ENCODE measurements around the gene CCT4.
"Not testable (repeated sequence)": the region's sequence is repeated elsewhere in the genome, so short reads cannot be mapped to it uniquely, and the experiment has no call there.

Gene CCT4, protein sequence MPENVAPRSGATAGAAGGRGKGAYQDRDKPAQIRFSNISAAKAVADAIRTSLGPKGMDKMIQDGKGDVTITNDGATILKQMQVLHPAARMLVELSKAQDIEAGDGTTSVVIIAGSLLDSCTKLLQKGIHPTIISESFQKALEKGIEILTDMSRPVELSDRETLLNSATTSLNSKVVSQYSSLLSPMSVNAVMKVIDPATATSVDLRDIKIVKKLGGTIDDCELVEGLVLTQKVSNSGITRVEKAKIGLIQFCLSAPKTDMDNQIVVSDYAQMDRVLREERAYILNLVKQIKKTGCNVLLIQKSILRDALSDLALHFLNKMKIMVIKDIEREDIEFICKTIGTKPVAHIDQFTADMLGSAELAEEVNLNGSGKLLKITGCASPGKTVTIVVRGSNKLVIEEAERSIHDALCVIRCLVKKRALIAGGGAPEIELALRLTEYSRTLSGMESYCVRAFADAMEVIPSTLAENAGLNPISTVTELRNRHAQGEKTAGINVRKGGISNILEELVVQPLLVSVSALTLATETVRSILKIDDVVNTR

DNA sequence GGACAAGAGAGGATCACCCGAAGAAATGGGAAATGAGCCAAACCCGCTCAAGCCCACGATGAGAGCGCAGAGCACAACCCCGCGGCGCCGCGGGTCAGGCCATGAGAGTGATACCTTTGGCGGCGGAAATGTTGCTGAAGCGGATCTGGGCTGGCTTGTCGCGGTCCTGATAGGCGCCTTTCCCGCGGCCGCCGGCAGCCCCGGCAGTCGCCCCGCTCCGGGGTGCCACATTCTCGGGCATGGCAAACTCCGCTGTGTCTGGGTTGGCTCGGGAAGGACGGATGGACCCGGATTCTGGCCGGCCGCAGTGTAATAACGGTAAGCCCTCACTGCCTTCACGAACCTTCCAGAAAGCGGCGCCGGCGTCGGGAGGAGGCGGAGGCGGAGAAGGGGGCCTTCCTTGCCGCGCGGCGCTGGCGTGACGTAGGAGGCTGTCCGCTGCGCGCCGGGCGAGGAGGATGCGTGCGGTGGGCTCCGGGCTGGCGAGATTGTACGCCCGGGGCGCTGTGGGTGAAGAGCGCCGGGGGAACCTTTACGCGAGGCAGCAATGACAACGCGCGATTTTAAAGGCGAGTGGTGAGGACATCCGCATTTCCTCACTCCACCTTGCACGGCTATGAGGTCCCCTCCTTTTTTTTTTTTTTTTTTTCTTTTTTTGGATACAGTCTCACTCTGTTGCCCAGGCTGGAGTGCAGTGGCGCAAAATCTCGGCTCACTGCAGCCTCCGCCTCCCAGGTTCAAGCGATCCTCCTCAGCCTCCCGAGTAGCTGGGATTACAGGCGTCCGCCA, at the start of gene CCT4:
Gene CCT4 (minus strand): TSS at position 390 of the 789 bp plus-strand sequence. CDS start 149 bp downstream, at position 241.
- peak; percentile 83 for DNase-seq

DNA sequence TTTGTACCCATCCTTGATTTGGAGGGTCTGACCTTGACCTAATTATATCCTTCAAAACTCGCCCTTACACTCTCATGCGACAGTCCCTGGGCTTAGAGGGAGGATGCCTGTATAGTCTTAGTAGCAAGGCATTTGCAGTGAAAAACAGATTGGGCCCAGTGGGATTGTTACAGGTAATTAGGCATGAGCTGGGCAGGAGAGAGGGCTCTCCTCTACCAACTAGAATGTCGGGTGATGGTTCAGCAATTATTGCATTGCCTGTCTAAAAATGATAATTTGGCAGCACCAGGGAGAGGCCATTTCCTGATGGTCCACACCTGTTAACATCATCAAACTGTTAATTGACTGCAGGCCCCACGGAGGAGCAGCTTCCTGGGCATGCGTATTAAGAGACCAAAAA, 49.4 kb upstream of the CCT4 start:
- no peak for DNase-seq

DNA sequence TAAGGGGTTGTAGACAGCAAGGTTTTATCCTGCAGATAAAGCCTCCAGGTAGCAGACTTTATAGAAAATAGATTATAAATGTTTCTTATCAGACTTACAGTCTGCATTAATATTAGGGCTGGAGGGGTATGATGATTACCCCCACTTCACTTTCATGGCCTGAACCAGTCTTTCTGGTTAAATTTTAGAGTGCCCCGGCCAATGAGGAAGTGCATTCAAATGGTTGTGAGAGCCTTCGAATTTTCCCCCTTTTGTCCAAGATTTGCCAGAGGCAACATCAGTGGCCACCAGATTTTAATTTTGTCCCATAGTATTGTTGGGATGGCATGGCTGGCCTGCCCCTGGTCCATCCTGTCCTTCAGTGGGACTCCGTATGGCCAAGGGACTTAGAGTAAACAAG, 48.6 kb upstream of the CCT4 start:
- DNase-seq, result no peak

DNA sequence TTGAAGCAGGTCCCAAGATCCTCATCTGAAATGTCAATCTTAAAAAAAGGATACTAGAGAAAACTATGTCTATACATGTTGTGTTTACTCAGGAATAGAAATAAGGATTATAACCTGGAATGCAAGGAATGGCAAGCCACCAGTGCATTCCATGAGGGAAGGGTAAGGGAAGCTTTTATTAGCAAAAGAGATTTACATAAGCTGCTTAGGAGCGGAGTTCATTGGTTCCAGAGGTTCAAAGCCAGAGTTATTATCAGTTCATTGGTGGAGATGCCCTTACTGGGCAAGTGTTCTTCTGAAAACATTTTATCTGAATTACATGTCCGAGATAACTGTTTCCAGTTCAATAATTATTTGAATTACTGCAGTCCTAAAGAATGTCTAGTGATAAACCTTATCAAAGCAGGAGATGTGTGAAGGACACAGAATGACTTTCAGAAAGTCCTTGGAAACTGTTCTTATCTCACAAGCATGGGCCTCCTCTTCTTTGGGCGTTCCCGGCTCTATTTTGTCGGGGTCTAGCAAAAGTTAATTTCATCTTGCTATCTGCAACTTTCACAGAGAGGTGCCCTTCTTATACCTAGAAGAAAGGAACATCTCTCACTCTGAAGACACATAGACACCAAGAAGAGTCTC, 40.5 kb upstream of the CCT4 start:
- peak; percentile 6 for DNase-seq

DNA sequence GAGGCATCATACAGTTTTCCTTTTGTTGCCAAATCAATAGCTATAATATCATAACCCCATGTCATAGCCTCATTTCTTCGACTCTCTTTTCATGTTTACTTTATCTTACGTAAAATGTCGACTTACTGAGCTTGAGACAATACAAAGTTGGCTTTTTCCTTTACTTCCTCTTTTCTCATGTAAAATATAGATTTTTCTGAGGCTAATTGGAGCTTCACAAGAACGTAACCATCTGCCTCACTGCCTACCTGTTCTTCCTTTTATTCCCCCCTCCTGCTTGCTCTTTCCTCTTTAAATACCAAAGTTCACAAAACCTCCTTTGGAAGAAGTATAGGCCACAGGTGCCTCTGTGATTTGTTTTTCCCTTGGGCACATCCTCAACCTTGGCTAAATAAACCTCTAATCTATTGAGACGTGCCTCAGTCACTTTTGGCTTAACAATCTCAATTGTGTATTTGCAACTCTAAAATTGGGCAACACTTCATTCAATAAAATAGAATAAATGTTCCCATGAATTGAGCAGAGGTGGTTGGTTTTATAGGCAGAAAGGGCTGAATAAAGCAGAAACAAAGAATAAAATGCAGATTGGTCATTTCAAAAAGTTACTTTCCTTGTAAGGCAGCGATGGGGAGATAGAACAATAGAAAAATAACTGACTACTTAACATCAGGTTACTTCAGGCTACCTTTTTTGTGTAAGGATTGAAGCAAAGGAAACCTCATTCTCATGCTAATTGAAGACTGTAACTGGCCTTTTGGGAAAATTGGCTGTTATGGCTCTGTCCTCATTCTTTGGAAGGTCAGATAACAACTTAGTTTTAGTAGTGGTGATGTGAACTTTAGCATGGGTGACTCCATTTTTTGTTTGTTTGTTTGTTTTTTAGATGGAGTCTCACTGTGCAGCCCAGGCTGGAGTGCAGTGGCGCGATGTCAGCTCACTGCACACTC, 38.3 kb upstream of the CCT4 start:
- DNase-seq, result no peak

DNA sequence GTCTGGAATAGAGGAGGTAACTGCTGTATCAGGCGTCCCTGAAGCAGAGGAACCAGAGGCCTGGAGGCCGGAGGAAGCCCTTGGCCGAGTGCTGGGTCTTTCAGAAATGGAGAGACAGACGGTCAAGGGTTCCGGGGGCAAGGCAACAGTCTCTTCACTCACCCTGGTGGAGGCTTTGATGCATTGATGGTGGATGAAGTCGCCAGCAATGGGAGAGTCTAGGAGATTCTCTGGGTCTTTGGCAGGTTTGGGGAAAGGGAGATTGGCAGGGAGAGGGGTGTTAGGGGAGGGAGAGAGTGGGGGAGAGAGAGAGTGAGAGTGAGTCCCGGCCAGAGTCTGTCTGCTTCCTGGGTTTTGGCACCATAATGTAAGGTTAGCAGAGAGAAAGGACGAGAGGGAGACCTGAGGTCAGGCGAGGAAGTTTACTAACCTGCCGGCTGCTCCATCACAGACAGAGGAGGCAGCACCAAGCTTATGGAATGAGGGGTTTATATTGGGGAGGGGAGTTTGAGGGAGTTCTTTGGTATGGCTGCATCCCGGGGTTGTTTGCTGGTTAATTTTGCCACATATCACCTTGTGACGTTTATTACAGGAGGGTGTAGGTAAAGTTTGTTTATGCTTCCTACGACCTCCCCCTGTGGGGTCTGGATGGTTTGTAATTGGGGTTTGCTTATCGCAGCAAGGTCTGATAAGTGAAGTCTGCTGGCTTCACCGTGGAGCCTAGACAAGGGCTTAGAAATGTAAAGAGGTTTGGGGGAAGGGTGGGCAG, 36.6 kb upstream of the CCT4 start:
- no peak for DNase-seq

DNA sequence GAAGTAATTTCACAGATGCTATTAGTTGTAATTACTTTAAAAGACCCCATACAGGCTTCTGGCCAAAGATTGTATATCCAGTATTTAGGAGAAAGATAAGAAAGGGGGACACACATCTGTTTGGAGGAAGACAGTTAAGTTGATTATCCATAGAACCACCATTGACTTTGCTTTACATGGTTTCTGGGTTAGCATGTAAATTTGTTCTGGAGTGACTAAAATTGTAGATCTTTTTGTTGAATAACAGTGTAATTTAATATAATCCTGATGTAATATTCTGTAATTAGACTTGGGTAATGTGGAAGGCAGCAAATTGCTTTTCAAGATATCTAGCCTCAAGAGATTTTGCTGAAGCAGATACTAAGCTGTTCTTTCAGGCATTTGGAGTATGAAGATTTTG, 34.3 kb upstream of the CCT4 start:
- no peak for DNase-seq

DNA sequence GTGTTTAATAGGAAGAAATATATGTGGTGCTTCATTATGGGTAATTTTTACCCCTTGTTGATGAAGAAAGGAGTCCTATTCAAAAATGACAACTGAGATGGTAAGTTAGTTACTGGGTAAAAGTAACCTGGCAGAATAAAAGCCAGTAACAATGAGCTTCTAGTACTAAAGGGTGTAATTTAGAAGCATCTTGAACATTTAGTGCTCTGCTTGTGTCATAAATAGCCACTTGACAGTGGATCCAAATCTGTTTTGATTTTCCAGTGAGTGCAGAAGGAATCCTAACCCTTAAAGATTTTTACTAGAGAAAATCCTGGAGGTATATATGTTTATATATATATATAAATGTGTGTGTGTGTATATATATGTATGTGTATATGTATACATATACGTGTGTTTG, 32.1 kb upstream of the CCT4 start:
- DNase-seq, result no peak

DNA sequence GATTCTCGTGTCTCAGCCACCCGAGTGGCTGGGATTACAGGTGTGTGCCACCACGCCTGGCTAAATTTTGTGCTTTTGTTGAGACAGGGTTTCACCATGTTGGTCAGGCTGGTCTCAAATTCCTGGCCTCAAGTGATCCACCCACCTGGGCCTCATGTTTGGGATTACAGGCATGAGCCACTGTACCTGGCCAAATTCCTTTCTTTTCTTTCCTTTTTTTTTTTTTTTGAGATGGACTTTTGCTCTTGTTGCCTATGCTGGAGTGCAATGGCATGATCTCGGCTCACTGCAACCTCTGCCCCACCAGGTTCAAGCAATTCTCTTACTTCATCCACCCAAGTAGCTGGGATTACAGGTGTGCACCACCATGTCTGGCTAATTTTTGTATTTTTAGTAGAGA, 26.3 kb upstream of the CCT4 start:
- not testable (repeated sequence) for DNase-seq

DNA sequence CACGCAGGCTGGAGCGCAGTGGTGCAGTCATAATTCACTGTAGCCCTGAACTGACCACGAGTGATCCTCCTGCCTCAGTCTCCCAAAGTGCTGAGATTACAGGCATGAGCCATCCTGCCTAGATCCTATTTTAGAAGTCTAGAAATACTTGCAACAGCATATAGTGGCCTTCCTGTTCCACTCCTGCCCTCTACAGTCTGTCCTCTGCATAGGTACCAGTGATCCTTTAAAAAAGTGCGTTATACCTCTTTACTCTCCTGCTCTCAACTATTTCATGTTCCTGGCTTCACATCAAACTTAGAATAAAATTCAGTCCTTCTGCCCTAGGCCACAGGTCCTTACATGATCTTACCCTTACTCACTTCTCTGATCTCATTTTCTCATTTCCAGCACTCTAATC, 23.1 kb upstream of the CCT4 start:
- DNase-seq, result no peak

DNA sequence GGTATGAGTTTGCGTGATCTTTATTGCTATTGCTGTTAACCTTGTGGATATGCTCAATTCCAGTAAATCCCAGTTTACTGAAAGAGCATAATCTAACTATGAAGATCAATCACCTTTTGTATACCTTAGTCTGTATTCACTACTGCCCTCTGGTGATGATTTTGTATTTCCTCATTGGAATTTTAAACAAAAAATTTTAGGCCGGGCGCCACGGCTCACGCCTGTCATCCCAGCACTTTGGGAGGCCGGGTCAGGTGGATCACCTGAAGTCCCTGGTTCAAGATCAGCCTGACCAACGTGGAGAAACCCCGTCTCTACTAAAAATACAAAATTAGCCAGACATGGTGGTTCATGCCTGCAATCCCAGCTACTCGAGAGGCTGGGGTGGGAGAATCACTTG, 22.1 kb upstream of the CCT4 start:
- peak; percentile 9 for DNase-seq

DNA sequence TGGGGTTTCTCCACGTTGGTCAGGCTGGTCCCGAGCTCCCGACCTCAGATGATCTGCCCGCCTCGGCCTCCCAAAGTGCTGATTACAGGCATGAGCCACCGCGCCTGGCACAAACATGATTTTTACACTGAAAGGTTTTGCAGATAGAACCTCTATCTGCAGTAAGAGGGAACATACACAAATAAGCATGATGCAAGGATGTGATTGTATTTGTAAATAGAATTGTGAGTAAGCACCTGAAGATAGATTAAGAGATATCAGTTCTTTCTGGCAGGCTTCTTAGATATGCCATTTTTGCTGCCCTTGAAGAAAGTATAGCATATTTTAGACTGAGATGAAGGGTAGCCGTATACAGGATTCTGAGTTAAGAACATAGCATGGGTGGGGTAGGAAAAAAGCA, 20.7 kb upstream of the CCT4 start:
- no peak for DNase-seq

DNA sequence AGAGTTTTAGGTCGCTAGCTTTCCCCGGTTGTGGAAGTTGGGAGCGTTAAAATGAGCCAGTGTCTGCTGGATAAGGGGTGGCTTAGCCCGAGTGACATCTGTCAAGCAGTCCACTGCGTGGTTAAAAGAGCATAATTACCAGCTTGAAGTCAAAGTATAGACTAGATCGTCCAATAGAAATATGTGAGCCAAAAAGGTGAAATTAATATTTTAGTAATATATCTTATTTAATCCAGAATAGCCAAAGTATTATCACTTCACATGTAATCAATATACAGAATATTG, 17.7 kb upstream of the CCT4 start:
- no peak for DNase-seq

DNA sequence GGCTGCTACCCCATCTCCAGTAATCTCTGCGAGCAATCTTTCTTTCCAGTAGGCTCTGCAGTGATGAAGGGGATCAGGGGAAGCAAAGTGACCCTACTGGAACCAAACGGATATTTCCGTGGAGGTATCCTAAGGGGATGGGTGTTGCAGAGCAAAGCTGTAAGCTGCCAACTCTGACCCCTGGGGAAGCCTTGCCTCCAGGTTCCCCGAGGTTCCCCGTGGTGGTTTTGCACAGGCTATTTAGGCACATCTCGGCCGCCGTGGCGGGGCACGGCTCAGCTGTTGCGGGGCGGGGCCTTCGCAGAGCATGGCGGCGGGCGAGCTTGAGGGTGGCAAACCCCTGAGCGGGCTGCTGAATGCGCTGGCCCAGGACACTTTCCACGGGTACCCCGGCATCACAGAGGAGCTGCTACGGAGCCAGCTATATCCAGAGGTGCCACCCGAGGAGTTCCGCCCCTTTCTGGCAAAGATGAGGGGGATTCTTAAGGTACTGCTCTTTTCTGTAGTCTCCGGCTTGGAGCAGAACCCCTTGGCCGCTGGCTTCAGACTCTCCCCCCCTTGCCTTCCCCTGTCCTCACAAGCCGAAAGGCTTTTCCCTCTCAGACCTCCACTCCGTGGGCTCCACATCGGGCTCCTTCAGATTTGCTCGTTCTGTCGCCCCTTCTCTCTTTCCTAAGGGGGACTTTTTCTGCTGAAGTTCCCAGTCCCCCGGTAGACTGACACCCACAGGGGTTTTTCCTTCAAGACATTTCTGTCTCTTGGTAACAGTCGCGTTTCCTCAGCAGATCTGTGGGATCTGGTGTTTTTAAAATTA, 17.1 kb upstream of the CCT4 start, which contains the start of gene COMMD1:
Gene COMMD1 (plus strand): TSS at position 303 of the 814 bp plus-strand sequence. CDS start 5 bp downstream, at position 308.
- DNase-seq, result peak; percentile 73

DNA sequence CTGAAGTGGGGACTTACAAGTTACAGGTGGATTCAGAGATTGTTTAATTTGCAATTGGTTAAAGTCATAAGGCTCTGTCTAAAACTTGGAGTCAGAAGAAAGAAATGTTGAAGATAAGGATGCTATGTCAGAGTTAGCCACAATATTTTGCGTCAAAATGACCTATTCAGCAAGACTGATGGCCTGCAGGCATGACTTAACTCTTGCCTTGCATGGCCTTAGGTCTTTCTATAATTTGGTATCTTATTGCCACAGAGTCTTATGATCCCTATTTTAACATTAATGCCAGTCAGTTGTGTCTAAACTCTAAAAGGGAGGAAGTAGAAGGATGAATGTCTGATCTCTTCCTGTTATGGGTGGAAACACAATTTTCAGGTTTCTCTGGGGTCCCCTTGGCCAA, 11.8 kb upstream of the CCT4 start:
- DNase-seq, result no peak

DNA sequence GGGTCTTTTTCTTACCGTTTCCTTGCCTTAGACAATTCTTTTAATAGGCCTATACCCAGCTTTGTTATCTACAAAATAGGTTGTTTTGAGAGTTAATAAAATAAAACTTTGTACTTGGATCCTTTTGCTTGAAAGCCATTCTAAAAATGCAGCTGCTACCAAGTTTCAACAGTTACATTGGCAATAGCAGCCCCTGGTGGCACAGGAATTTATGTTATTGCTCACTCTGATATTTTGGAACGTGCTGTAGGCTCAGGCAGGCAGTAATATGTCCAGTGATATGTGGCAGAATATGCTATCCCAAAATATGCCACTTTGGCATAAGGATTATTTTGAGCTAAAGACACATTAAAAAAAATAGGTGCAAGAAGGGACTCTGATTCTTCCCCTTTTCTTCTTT, 10.4 kb upstream of the CCT4 start:
- peak; percentile 14 for DNase-seq

DNA sequence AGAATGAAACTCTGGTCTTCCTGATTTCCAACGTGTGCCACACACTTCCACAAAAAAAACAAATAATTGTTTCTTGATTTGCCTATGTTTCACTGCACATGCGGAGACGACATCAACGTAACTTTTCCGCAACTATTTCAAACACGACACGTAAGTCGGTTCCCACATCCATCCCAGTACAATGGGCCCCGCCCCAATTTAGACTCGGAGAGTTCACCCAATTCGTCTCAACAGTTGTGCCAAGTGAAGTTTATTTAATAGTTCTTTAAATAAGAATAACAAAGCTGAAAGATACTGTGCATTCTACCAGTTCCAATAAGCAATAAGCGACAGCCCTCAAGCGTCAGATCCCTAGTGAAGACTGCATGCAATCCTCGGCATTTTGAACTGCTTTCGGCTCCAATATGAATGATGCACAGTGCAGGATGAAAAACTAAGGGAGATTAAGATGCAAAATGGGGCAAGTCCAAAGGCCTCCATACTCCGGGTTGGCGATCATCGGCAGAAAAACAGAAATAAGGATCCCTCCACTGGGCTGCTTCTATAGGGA, 664 bp downstream of the CCT4 start:
- DNase-seq, result peak; percentile 15

DNA sequence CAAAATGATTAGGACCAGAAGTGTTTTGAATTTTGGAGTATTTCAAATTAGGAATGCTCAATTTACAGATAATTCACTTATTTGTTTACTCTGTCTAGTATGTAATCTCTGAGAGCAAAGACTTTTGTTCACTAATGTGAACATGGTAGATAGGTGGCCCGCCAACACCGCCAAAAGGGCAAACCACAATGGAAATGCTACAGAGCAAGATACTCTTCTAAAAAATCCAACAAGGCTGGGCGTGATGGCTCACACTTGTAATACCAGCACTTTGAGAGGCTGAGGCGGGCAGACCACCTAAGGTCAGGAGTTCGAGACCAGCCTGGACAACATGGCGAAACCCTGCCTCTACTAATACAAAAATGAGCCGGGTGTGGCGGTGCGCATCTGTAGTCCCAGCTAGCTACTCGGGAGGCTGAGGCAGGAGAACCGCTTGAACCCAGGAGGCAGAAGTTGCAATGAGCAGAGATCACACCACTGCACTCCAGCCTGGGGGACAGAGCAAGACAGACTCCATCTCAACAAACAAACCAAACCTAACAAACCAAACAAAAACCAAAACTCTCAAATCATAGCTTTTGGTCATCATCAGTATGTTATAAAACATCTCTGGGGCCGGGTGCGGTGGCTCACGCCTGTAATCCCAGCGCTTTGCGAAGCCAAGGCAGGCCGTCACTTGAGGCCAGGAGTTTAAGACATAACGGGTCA, 2.4 kb downstream of the CCT4 start:
- DNase-seq, result no peak

DNA sequence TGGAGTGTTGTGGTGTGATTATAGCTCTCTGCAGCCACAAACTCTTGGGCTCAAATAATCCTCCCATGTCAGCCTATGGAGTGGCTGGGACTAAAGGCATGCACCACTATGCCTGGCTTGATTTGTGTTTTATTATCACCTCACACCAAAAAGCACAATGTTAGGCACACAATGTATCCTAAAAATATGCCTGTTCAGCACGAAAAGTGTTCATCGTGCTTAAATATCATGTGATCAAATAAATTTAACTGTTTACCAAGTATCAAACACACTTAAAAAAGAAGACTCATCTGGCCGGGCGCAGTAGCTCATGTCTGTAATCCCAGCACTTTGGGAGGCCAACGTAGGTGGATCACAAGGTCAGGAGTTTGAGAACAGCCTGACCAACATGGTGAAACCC, 5.6 kb downstream of the CCT4 start:
- DNase-seq, result no peak

DNA sequence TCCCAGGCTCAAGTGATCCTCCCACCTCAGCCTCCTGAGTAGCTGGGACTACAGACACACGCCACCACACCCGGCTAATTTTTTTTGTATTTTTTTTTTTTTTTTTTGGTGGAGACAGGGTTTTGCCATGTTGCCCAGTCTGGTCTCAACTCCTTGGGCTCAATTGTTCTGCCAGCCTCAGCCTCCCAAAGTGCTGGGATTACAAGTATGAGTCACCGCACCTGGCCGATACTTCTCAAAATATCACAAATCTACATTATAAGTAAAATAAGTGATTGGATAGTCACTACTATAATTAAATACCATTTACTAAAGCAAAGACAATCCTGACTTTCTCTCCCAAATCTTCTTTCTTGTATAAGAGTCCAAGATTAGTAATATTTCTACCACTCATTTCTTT, 9.1 kb downstream of the CCT4 start:
- DNase-seq, result not testable (repeated sequence)

All from HCEC 1CT (cell line).